ENCODE measurements around the gene NAV2. TPM values are rescaled to one million over a fixed set of nuclear protein-coding genes. Genes with fewer than 3 reads are reported as not detected.

The NAV2 gene
- total and polyA plus RNA-seq, 12 donors: 6.9 to 34.7 (median 20.2) TPM

DNA sequence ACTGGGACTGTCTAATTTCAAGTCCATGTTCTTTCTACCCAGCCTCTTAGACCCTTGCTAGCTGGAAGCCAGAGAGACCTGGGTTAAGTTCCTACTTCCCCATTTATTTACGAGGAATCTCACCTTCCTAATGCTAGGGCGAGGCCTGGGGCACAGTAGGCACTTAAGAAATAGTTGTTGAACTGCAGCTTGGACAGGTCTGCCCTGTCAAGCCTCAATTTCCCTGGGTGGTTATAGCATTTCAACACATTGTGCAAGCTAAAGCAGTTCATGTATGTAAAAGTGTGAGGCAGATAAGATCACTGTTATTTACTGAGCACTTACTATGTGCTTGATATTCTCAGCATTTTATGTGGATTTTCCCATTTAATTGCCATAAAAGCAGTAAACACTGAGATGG, 12.1 kb downstream of the NAV2 start:
- Histone ChIP-seq H3K27ac (peak overlapping the region in 4 of 10 donors; percentile 51 to 67 (median 64)), H3K36me3 (peaks cover 0 to 6% (median 0%) of the 10 kb centered on the region in 9 donors), H3K27me3 (no peaks in the 10 kb centered on the region), H3K9me3 (no peaks in the 10 kb centered on the region), H3K4me1 (peaks cover 6 to 93% (median 56%) of the 10 kb centered on the region in 9 donors), H3K4me3 (no peak overlapping the region)
- DNase-seq: no peak
- ATAC-seq: no peak
- intact Hi-C loops (cut with DNase I): no loop called here
- 94 to 98% methylated on average over 2 of the region's 2 CpGs for WGBS, 2 donors
- TF ChIP-seq, protein P1, sequence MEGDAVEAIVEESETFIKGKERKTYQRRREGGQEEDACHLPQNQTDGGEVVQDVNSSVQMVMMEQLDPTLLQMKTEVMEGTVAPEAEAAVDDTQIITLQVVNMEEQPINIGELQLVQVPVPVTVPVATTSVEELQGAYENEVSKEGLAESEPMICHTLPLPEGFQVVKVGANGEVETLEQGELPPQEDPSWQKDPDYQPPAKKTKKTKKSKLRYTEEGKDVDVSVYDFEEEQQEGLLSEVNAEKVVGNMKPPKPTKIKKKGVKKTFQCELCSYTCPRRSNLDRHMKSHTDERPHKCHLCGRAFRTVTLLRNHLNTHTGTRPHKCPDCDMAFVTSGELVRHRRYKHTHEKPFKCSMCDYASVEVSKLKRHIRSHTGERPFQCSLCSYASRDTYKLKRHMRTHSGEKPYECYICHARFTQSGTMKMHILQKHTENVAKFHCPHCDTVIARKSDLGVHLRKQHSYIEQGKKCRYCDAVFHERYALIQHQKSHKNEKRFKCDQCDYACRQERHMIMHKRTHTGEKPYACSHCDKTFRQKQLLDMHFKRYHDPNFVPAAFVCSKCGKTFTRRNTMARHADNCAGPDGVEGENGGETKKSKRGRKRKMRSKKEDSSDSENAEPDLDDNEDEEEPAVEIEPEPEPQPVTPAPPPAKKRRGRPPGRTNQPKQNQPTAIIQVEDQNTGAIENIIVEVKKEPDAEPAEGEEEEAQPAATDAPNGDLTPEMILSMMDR (IDR thresholded peaks at IDR 0.05): no peak

DNA sequence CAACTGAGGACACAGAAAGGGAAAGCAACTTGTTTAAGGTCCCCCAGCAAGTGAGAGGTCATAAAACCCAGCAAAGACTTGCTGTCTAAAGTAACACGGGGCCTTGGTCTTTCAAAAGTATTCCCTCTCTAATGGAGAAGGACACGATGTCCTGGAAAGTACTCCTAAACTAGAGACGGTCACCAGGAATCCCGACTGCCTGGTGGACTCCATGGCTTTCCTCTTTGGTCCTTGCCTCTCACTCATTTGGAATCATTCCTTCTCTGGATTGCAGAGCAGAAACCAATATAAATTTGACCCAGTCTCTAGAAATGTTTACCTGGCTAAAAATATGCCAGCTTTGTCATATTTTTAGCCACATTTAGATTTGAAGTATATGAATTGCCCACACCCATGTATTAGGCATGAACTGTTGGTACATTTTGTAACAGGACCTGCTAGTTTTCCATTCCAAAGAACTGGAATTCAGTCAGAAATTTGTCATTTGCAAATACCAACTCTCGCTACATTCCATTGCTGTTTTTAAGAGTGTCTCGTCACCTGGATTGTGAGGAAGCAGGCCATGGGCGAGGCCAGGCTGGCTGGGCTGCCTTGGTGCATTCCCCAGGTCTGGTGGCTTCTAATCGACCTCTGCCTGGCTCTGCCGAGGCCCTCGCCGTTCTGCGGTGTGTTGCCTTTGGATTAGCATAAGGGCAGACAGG, 12.9 kb downstream of the NAV2 start:
- Histone ChIP-seq H3K4me1 (peaks cover 6 to 93% (median 52%) of the 10 kb centered on the region in 9 donors), H3K36me3 (peaks cover 0 to 6% (median 0%) of the 10 kb centered on the region in 9 donors), H3K9me3 (no peaks in the 10 kb centered on the region), H3K27me3 (no peaks in the 10 kb centered on the region), H3K27ac (peak overlapping the region in 9 of 10 donors; percentile 30 to 69 (median 62)), H3K4me3 (no peak overlapping the region)
- DNase-seq: no peak
- ATAC-seq: peak in 3 of 8 donors; percentile 30 to 52 (median 48)
- 54 to 67% methylated on average over 12 of the region's 12 CpGs for WGBS, 2 donors
- TF ChIP-seq, protein P1 (IDR thresholded peaks at IDR 0.05): no peak
- intact Hi-C loops (cut with DNase I): no loop called here

DNA sequence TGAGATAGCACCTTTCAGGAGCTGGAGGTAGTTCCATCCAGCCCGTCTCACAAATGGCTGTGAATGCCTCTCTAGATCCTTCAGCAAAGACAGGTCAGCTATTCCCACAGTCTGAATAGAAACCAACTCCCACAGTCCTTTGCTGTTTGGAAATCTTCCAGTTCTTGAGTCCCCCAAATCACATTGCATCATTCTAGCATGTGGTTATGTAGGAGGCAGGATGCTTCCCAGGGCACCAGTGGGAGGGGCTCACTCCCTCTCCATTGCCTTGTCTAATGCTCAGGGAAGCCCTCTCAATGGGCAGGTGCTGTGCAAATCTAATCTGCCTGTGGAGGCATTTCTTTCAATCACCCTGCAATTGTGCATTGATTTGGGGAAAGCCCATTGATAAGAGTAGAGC, 14.6 kb downstream of the NAV2 start:
- DNase-seq: peak in 1 of 2 donors; percentile 28
- H3K36me3 ChIP-seq: no peaks in the 10 kb centered on the region
- peak overlapping the region in 1 of 10 donors; percentile 65 for H3K27ac ChIP-seq
- ATAC-seq: peak in 7 of 8 donors; percentile 19 to 68 (median 47)
- H3K9me3 ChIP-seq: no peaks in the 10 kb centered on the region
- H3K4me1 ChIP-seq: peaks cover 6 to 87% (median 52%) of the 10 kb centered on the region in 9 donors
- 61 to 85% methylated on average over 1 of the region's 1 CpG for WGBS, 2 donors
- TF ChIP-seq, protein P1 (IDR thresholded peaks at IDR 0.05): no peak
- no peaks in the 10 kb centered on the region for H3K27me3 ChIP-seq
- intact Hi-C loops (cut with DNase I): no loop called here
- no peak overlapping the region for H3K4me3 ChIP-seq

DNA sequence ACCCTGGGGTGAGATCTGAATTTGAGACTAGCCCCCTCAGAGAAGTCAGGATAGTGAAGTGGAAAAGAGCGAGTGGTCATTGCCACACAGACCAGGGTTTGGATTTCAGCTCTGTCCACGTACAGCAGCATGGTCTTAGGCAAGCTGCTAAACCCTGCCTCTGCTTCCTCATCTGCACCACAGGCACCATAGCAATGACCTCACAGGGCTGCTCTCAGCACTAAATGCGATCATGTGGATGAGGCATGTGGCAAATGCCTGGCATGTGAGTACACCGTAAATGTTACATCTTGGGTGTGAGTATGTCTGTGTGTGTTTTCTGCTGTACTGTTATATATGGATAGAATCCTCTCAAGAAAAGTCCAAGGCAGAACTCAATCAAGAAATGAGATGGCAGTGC, 15.8 kb downstream of the NAV2 start:
- TF ChIP-seq, protein P1 (IDR thresholded peaks at IDR 0.05): no peak
- peak in 1 of 2 donors; percentile 17 for DNase-seq
- H3K27ac ChIP-seq: peak overlapping the region in 2 of 10 donors; percentile 3 to 35
- H3K9me3 ChIP-seq: no peaks in the 10 kb centered on the region
- intact Hi-C loops (cut with DNase I): no loop called here
- H3K4me1 ChIP-seq: peaks cover 6 to 81% (median 42%) of the 10 kb centered on the region in 9 donors
- H3K36me3 ChIP-seq: no peaks in the 10 kb centered on the region
- WGBS, 2 donors: 50 to 76% methylated on average over 4 of the region's 4 CpGs
- ATAC-seq: peak in 6 of 8 donors; percentile 35 to 63 (median 56)
- H3K27me3 ChIP-seq: no peaks in the 10 kb centered on the region
- H3K4me3 ChIP-seq: no peak overlapping the region

All from heart right ventricle (tissue), 16 donors.